ENCODE results near the gene PTPRN2.

- TF ChIP-seq FOXM1 (IDR thresholded peaks at IDR 0.05; ENCODE audit: low read depth) (no peak), MXI1 (IDR thresholded peaks at IDR 0.05; ENCODE audit: low read depth, low read length) (no peak), RFX5 (IDR thresholded peaks at IDR 0.05; ENCODE audit: low read length) (no peak), RAD21 (IDR thresholded peaks at IDR 0.05; ENCODE audit: low read length) (no peak), YY1 (IDR thresholded peaks at IDR 0.05; ENCODE audit: low read depth) (no peak), MAX (IDR thresholded peaks at IDR 0.05; ENCODE audit: low read depth) (no peak), SMC3 (IDR thresholded peaks at IDR 0.05; ENCODE audit: low read depth, low read length) (no peak)
These were observed 754.6 kb downstream of the PTPRN2 start for GRCh38 chr7:157832866-157833607.
